Psoas muscle (tissue), 8 donors: Measurements from ENCODE around the gene SPSB1. TPM values are rescaled to one million over a fixed set of nuclear protein-coding genes. Genes with fewer than 3 reads are reported as not detected.

Source experiments
- ATAC-seq, 4 donors: fragments of 200-7000 bp; cut with Tn5 transposase; one replicate each; pipeline ENCODE4 v1.9.1; 2020; ENCODE audit warnings: moderate library complexity in 3 of 4, mild to moderate bottlenecking in 2 of 4
- DNase-seq, 2 donors: peaks; one replicate each; pipeline ENCODE4 v3.0.0-alpha.2; 2020
- H3K27ac ChIP-seq: fragments of 200-600 bp; one replicate; pipeline ENCODE4 v1.8.0; 2022
- H3K27me3 ChIP-seq, 3 donors: fragments of 200-600 bp in 1 of 3; one replicate each; pipeline versions ENCODE4 v1.6.1 to v1.8.0; 2013 to 2022; ENCODE audit warnings: low read length in 2 of 3, mild to moderate bottlenecking in 2 of 3, moderate library complexity in 1 of 3; ENCODE audit not compliant: insufficient read depth in 3 of 3
- H3K36me3 ChIP-seq, 2 donors: fragments of 200-600 bp in 1 of 2; one replicate each; pipeline versions ENCODE4 v1.6.1 to v1.8.0; 2013 to 2022; ENCODE audit warnings: low read depth in 1 of 2, mild to moderate bottlenecking in 1 of 2, moderate library complexity in 1 of 2; ENCODE audit not compliant: insufficient read depth in 1 of 2
- H3K4me1 ChIP-seq: fragments of 200-600 bp; one replicate; pipeline ENCODE4 v1.8.0; 2022
- H3K4me3 ChIP-seq: fragments of 200-600 bp; one replicate; pipeline ENCODE4 v1.8.0; 2022; ENCODE audit warnings: mild to moderate bottlenecking
- H3K9me3 ChIP-seq: fragments of 200-600 bp; one replicate; pipeline ENCODE4 v1.8.0; 2022
- WGBS, 3 donors: extraction: QIAGEN DNeasy Blood & Tissue Kit; methylation state at CpG; one replicate each; pipeline versions ENCODE4 v1.1.6 to v1.1.7; 2013; 5-methylcytosine and 5-hydroxymethylcytosine counted together
- intact Hi-C, 2 donors: fragments of 100-400 bp; cut with DNase I; formaldehyde crosslinking; loops; one replicate each; pipeline versions ENCODE4 v1.11.0 to v1.14.2; 2022
- polyA plus RNA-seq, 3 donors: library from polyadenylated mRNA; stranded (reverse); fragments of 200-250 nt; gene quantifications; one replicate each; pipeline ENCODE4 v1.2.3, GENCODE V29; 2013
- total RNA-seq, 4 donors: library from RNA; stranded (reverse); fragmentation: NEBNext Ultra II Directional in 2 of 4; extraction: Animal tissue kit (Norgen Biotek cat#: 25700) in 2 of 4; gene quantifications; one replicate each; pipeline versions ENCODE4 v1.2.1 to v1.2.4, GENCODE V29; 2021 to 2023
- TF ChIP-seq, protein P1 (sequence below): fragments of 200-600 bp; IDR thresholded peaks from one replicate; pipeline ENCODE4 v1.8.0; 2022; ENCODE audit warnings: antibody characterized with exemption
- donor health status: healthy with polysubstance abuse.
- donor health status: DM: no; HTN: no; CAD: no; lungs with moderate emphysema.
- donor health status: Bipolar disorder and iron deficiency.
- donor health status: healthy.
- donor health status: DM: yes; HTN: yes; CAD: no.
- donor health status: DM: no; HTN: no; CAD: no.
- donor health status: DM: no; HTN: no; CAD: no.
- donor health status: DM: yes; HTN: yes; CAD: no.

Gene SPSB1
- total and polyA plus RNA-seq, 7 donors = 12.0 to 60.7 (median 31.3) TPM

DNA sequence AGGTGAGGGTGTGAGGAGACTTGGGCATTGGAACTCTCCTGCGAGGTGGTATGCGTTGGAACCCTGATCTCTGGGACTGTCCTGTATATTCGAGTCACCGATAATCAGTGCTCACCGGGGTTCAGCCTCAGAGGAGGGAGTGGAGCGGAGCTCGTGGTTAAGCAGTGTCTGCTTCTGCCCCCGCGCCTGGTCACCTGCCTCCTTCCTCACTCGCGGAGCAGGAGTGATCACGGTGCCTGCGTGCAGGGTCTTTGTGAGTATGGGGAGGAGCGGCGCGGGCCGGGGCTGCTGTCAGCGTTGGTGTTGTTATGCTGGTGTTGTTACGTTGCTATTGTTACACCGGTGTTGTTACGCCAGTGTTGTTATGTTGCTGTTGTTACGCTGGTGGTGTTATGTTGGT is 34.8 kb upstream of the SPSB1 start:
- H3K27ac ChIP-seq = peak overlapping the region; percentile 63

DNA sequence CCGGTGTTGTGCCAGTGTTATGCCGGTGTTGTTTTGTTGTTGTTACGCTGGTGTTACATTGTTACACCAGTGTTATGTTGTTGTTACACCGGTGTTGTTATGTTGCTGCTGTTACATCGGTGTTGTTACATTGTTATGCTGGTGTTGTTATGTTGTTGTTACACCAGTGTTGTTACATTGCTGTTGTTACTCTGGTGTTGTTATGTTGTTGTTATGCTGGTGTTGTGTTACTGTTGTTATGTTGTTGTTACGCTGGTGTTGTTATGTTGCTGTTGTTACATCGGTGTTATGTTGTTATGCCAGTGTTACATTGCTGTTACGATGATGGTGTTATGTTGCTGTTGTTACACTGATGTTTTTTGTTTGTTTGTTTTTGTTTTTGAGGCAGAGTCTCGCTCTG is 34.1 kb upstream of the SPSB1 start:
- TF ChIP-seq, protein P1, sequence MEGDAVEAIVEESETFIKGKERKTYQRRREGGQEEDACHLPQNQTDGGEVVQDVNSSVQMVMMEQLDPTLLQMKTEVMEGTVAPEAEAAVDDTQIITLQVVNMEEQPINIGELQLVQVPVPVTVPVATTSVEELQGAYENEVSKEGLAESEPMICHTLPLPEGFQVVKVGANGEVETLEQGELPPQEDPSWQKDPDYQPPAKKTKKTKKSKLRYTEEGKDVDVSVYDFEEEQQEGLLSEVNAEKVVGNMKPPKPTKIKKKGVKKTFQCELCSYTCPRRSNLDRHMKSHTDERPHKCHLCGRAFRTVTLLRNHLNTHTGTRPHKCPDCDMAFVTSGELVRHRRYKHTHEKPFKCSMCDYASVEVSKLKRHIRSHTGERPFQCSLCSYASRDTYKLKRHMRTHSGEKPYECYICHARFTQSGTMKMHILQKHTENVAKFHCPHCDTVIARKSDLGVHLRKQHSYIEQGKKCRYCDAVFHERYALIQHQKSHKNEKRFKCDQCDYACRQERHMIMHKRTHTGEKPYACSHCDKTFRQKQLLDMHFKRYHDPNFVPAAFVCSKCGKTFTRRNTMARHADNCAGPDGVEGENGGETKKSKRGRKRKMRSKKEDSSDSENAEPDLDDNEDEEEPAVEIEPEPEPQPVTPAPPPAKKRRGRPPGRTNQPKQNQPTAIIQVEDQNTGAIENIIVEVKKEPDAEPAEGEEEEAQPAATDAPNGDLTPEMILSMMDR = no peak
- Histone ChIP-seq H3K4me3 (no peak overlapping the region), H3K9me3 (no peaks in the 10 kb centered on the region), H3K36me3 (peaks cover 4 to 33% of the 10 kb centered on the region in 2 donors), H3K27me3 (no peaks in the 10 kb centered on the region), H3K4me1 (peaks cover 32% of the 10 kb centered on the region), H3K27ac (peak overlapping the region; percentile 63)
- intact Hi-C loops = no loop called here
- DNase-seq (no peak), ATAC-seq (no peak)
- WGBS, 3 donors = 96 to 97% (median 96%) methylated on average over 9 of the region's 9 CpGs

More for the DNA sequence above, 34.8 kb upstream of the SPSB1 start:
- Histone ChIP-seq H3K4me1 (peaks cover 37% of the 10 kb centered on the region), H3K4me3 (no peak overlapping the region), H3K27me3 (no peaks in the 10 kb centered on the region), H3K36me3 (peaks cover 4 to 25% of the 10 kb centered on the region in 2 donors), H3K9me3 (no peaks in the 10 kb centered on the region)
- WGBS, 3 donors = 92 to 94% (median 94%) methylated on average over 22 of the region's 22 CpGs
- ATAC-seq (no peak), DNase-seq (peak; percentile 13 to 39)
- TF ChIP-seq, protein P1 = no peak
- intact Hi-C loops = no loop called here

DNA sequence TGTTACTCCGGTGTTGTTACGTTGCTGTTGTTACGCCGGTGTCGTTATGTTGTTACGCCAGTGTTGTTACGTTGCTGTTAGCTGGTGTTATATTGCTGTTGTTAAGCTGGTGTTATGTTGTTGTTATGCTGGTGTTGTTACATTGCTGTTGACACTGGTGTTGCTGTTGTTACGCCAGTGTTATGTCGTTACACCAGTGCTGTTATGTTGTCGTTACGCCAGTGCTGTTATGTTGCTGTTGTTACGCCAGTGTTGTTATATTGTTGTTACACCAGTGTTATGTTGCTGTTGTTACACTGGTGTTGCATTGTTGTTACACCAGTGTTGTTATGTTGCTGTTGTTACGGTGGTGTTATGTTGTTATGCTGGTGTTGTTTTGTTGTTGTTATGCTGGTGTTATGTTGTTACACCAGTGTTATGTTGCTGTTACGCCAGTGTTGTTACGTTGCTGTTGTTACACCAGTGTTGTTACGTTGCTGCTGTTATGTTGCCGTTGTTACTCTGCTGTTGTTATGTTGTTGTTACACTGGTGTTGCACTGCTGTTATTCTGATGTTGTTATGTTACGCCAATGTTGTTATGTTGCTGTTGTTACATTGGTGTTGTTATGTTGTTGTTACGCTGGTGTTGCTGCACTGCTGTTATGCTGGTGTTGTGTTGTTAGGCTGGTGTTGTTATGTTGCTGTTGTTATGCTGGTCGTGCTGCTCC is 32.5 kb upstream of the SPSB1 start:
- intact Hi-C loops = no loop called here
- Histone ChIP-seq H3K9me3 (no peaks in the 10 kb centered on the region), H3K4me3 (no peak overlapping the region), H3K27ac (no peak overlapping the region), H3K4me1 (peaks cover 41% of the 10 kb centered on the region), H3K36me3 (peaks cover 4 to 49% of the 10 kb centered on the region in 2 donors), H3K27me3 (no peaks in the 10 kb centered on the region)
- DNase-seq = peak in 1 of 2 donors; percentile 4
- no peak for ATAC-seq
- WGBS, 3 donors = 86 to 92% (median 91%) methylated on average over 20 of the region's 20 CpGs
- TF ChIP-seq, protein P1 = no peak

DNA sequence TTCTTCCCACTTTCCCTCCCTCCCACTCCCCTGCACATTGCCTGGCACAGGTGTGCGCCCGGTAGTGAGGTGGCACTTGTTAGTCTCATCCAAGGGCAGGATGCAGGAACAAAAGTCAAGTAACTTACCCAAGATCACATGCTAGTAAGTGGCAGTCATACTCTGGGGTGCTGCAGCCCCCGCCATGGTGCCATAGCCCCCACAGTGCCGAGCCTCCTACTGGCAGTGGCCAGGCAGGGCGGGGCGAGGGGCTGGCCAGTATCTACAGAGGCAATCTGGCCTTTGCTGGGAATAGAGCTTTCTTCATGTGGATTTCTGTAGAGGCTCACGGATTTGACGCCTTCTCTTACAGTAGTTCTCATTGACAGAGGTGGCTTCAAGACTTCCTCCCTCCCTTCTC is 31.2 kb upstream of the SPSB1 start:
- H3K4me1 ChIP-seq = peaks cover 39% of the 10 kb centered on the region
- no peak overlapping the region for H3K27ac ChIP-seq
- H3K27me3 ChIP-seq = no peaks in the 10 kb centered on the region
- TF ChIP-seq, protein P1 = no peak
- no peak overlapping the region for H3K4me3 ChIP-seq
- H3K36me3 ChIP-seq = peaks cover 4 to 56% of the 10 kb centered on the region in 2 donors
- WGBS, 3 donors = 90 to 93% (median 92%) methylated on average over 8 of the region's 8 CpGs
- intact Hi-C loops = no loop called here
- ATAC-seq = no peak
- DNase-seq = peak in 1 of 2 donors; percentile 11
- H3K9me3 ChIP-seq = no peaks in the 10 kb centered on the region
